CD4-positive, alpha-beta T cell (primary cell): ENCODE results near the gene RYR3. TPM values are rescaled to one million over a fixed set of nuclear protein-coding genes. Genes with fewer than 3 reads are reported as not detected.

Experiments
- ATAC-seq: fragments of 200-7000 bp; cut with Tn5 transposase; one replicate; pipeline ENCODE4 v1.10.0; 2022; ENCODE audit warnings: mild to moderate bottlenecking; ENCODE audit not compliant: poor library complexity
- CTCF ChIA-PET: fragments of 350-600 bp; sonication (Branson Sonifier 250); formaldehyde crosslinking; loops from one replicate; lab custom pipeline; 2021; ENCODE audit warnings: antibody characterized with exemption, inconsistent platforms; lab: Charles Lee
- POLR2A ChIA-PET: fragments of 350-600 bp; sonication (Branson Sonifier 250); formaldehyde crosslinking; loops from one replicate; lab custom pipeline; 2021; ENCODE audit warnings: antibody characterized with exemption, inconsistent platforms; lab: Charles Lee
- DNase-seq, 14 experiments: peaks; one replicate each; pipeline ENCODE4 v3.0.0-alpha.2; 2013 to 2020; ENCODE audit warnings: mixed read lengths in 2 of 14
- H3K27ac ChIP-seq, 2 donors: one replicate each; pipeline versions ENCODE4 v1.5.1 to v1.7.0; 2013; ENCODE audit warnings: low read length in 2 of 2, low read depth in 1 of 2, mild to moderate bottlenecking in 1 of 2
- H3K27me3 ChIP-seq, 2 experiments: 1 replicate in 1 of 2; 2 replicates in 1 of 2; pipeline versions ENCODE4 v1.6.1 to v1.7.0; 2013; ENCODE audit warnings: low read length in 2 of 2, control low read depth in 1 of 2, mild to moderate bottlenecking in 1 of 2, moderate library complexity in 1 of 2; ENCODE audit not compliant: insufficient read depth in 2 of 2, control insufficient read depth in 1 of 2
- H3K36me3 ChIP-seq: one replicate; pipeline ENCODE4 v1.6.1; 2013; ENCODE audit warnings: low read length, control low read depth; ENCODE audit not compliant: insufficient read depth
- H3K4me1 ChIP-seq: one replicate; pipeline ENCODE4 v1.6.1; 2013; ENCODE audit warnings: low read length, control low read depth; ENCODE audit not compliant: insufficient read depth
- H3K4me3 ChIP-seq: one replicate; pipeline ENCODE4 v1.5.1; 2013; ENCODE audit warnings: mild to moderate bottlenecking, low read length, moderate library complexity
- H3K9me3 ChIP-seq, 2 experiments: 1 replicate in 1 of 2; 2 replicates in 1 of 2; pipeline versions ENCODE4 v1.6.1 to v1.7.0; 2013; ENCODE audit warnings: low read length in 2 of 2, mild to moderate bottlenecking in 2 of 2, control low read depth in 1 of 2, moderate library complexity in 1 of 2; ENCODE audit not compliant: control insufficient read depth in 1 of 2, insufficient read depth in 1 of 2
- H3K27ac Mint-ChIP-seq: one replicate; pipeline ENCODE4 v1.8.0; 2020; ENCODE audit warnings: mixed read lengths
- H3K27me3 Mint-ChIP-seq: one replicate; pipeline ENCODE4 v1.8.0; 2021; ENCODE audit warnings: mixed read lengths
- H3K36me3 Mint-ChIP-seq: one replicate; pipeline ENCODE4 v1.8.0; 2021; ENCODE audit warnings: low read depth, mixed read lengths
- H3K4me1 Mint-ChIP-seq: one replicate; pipeline ENCODE4 v1.8.0; 2021; ENCODE audit warnings: low read depth, mixed read lengths
- H3K4me3 Mint-ChIP-seq: one replicate; pipeline ENCODE4 v1.8.0; 2020; ENCODE audit warnings: mild to moderate bottlenecking, mixed read lengths
- H3K9me3 Mint-ChIP-seq: one replicate; pipeline ENCODE4 v1.8.0; 2020; ENCODE audit warnings: mixed read lengths
- intact Hi-C, 2 experiments: fragments of 100-400 bp; cut with DNase I in 1 of 2; cut with micrococcal nuclease in 1 of 2; formaldehyde crosslinking; loops; one replicate each; pipeline versions ENCODE4 v1.15.1 to v1.9.0; 2023 to 2025; cut with DNase I, micrococcal nuclease
- total RNA-seq, 174 experiments: library from RNA in 2 of 174; stranded (reverse) in 2 of 174; gene quantifications; one replicate each; pipeline ENCODE4 v1.2.3 and lab custom pipeline; 2021 to 2026
- TF ChIP-seq, protein P1 (sequence below): fragments of 200-600 bp; IDR thresholded peaks from one replicate; pipeline ENCODE4 v1.8.0; 2022; ENCODE audit warnings: antibody characterized with exemption, mild to moderate bottlenecking

The RYR3 gene
- total RNA-seq, 2 experiments from 2014 or later: not detected

DNA sequence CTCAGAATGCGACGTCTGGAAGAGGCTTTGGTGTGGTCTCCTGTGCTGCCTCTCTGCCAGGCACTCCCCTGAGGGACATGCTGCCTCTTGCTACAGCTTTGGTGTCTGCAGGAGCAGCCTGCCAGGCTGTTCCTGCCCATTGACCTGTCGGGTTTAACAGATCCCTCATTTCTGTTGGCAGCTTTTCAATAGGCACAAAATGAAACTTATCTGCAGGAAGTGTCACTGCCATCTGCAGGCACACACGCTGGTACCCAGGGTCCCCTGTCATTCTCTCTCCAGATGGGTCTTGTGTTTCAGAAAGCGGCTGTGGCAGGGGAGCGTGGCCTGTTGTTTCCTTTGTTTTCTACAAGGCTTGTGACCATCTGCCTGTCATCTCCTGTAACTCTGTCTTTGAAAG lies 329.2 kb downstream of the RYR3 start:
- ATAC-seq (no peak), DNase-seq (no peak)
- Mint-ChIP-seq H3K4me1 (no peaks in the 10 kb centered on the region), H3K4me3 (no peak overlapping the region), H3K9me3 (no peaks in the 10 kb centered on the region), H3K27me3 (peaks cover 24% of the 10 kb centered on the region), H3K27ac (no peak overlapping the region), H3K36me3 (no peaks in the 10 kb centered on the region)
- ChIA-PET CTCF (no interaction called here), POLR2A (no interaction called here)
- Histone ChIP-seq H3K36me3 (no peaks in the 10 kb centered on the region), H3K27me3 (peaks cover 8% of the 10 kb centered on the region in 2 experiments), H3K9me3 (no peaks in the 10 kb centered on the region), H3K27ac (no peak overlapping the region), H3K4me3 (no peak overlapping the region), H3K4me1 (no peaks in the 10 kb centered on the region)
- intact Hi-C loops: no loop called here
- TF ChIP-seq, protein P1, sequence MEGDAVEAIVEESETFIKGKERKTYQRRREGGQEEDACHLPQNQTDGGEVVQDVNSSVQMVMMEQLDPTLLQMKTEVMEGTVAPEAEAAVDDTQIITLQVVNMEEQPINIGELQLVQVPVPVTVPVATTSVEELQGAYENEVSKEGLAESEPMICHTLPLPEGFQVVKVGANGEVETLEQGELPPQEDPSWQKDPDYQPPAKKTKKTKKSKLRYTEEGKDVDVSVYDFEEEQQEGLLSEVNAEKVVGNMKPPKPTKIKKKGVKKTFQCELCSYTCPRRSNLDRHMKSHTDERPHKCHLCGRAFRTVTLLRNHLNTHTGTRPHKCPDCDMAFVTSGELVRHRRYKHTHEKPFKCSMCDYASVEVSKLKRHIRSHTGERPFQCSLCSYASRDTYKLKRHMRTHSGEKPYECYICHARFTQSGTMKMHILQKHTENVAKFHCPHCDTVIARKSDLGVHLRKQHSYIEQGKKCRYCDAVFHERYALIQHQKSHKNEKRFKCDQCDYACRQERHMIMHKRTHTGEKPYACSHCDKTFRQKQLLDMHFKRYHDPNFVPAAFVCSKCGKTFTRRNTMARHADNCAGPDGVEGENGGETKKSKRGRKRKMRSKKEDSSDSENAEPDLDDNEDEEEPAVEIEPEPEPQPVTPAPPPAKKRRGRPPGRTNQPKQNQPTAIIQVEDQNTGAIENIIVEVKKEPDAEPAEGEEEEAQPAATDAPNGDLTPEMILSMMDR: no peak

DNA sequence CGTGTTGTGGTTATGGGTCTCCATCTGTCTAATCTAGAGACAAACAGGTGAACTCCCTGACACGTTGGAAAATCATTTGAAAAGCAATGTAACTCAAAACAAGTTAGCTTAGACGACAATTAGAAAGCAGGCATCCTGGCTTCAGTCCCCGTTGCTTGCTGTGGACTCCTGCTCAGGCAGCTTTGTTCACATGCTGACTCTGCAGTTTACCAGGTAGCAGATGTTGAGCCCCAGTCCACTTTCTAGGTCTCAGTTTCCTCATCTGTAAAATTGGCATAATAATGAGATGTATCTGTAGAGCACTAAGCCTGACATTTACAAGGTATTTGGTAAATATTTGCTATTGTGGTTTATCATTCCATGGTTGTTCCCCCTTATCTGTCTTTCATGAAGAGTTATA lies 330.3 kb downstream of the RYR3 start:
- TF ChIP-seq, protein P1: no peak
- Histone ChIP-seq H3K27me3 (peaks cover 8% of the 10 kb centered on the region in 2 experiments), H3K4me1 (no peaks in the 10 kb centered on the region), H3K9me3 (no peaks in the 10 kb centered on the region), H3K36me3 (no peaks in the 10 kb centered on the region), H3K4me3 (no peak overlapping the region), H3K27ac (no peak overlapping the region)
- DNase-seq (no peak), ATAC-seq (no peak)
- ChIA-PET POLR2A (no interaction called here), CTCF (no interaction called here)
- no peaks in the 10 kb centered on the region for H3K9me3 Mint-ChIP-seq
- no peaks in the 10 kb centered on the region for H3K36me3 Mint-ChIP-seq
- H3K4me1 Mint-ChIP-seq: no peaks in the 10 kb centered on the region
- H3K27ac Mint-ChIP-seq: no peak overlapping the region
- intact Hi-C loops: no loop called here
- H3K27me3 Mint-ChIP-seq: peaks cover 24% of the 10 kb centered on the region
- H3K4me3 Mint-ChIP-seq: no peak overlapping the region

DNA sequence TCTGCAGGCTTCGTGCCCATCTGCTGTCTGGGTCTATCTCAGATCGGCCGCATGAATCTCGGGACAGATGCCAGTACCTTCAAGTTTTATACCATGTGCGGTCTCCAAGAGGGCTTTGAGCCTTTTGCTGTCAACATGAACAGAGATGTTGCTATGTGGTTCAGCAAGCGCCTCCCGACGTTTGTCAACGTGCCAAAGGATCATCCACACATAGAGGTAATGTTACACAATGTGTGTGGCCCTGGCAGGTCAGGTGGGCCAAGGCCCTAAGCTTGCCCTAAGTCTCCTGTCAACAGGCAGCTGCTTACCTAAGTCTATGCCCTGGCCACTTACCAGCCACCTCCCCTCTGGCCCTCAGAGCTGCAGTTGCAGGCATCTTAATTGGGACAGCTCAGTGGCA lies 333.5 kb downstream of the RYR3 start:
- Mint-ChIP-seq H3K27me3 (peaks cover 41% of the 10 kb centered on the region), H3K4me3 (no peak overlapping the region), H3K4me1 (no peaks in the 10 kb centered on the region), H3K27ac (no peak overlapping the region), H3K36me3 (no peaks in the 10 kb centered on the region), H3K9me3 (no peaks in the 10 kb centered on the region)
- Histone ChIP-seq H3K9me3 (no peaks in the 10 kb centered on the region), H3K4me3 (no peak overlapping the region), H3K27ac (no peak overlapping the region), H3K36me3 (no peaks in the 10 kb centered on the region), H3K4me1 (no peaks in the 10 kb centered on the region), H3K27me3 (peaks cover 8 to 14% of the 10 kb centered on the region in 2 experiments)
- intact Hi-C loops: no loop called here
- CTCF ChIA-PET: no interaction called here
- ATAC-seq (no peak), DNase-seq (no peak)
- TF ChIP-seq, protein P1: no peak
- POLR2A ChIA-PET: no interaction called here
